H9 (cell line): Measurements from ENCODE around the gene PKNOX2. TPM values are rescaled to one million over a fixed set of nuclear protein-coding genes. Genes with fewer than 3 reads are reported as not detected.

Experiments used
- DNase-seq: peaks from one replicate; pipeline ENCODE4 v3.0.0-alpha.2; 2017
- H2AFZ ChIP-seq: one replicate; pipeline ENCODE4 v1.6.1; 2013; ENCODE audit warnings: mild to moderate bottlenecking, low read length, control low read depth, moderate library complexity
- H2AK5ac ChIP-seq: 2 replicates; pipeline ENCODE4 v1.6.1; 2013; ENCODE audit warnings: low read length, control low read depth, mixed read lengths; ENCODE audit not compliant: insufficient read length
- H2BK120ac ChIP-seq: one replicate; pipeline ENCODE4 v1.6.1; 2013; ENCODE audit warnings: low read depth, mild to moderate bottlenecking, low read length, control low read depth, inconsistent platforms; ENCODE audit not compliant: poor library complexity, severe bottlenecking
- H2BK12ac ChIP-seq: 2 replicates; pipeline ENCODE4 v1.6.1; 2013; ENCODE audit warnings: low read length, control low read depth, mixed read lengths, low read depth; ENCODE audit not compliant: insufficient read length
- H2BK15ac ChIP-seq: 2 replicates; pipeline ENCODE4 v1.6.1; 2013; ENCODE audit warnings: low read depth, low read length, control low read depth
- H2BK20ac ChIP-seq: one replicate; pipeline ENCODE4 v1.6.1; 2013; ENCODE audit warnings: low read depth, mild to moderate bottlenecking, low read length, control low read depth, inconsistent platforms; ENCODE audit not compliant: poor library complexity, severe bottlenecking
- H2BK5ac ChIP-seq: 2 replicates; pipeline ENCODE4 v1.6.1; 2013; ENCODE audit warnings: low read length, control low read depth, mixed read lengths; ENCODE audit not compliant: insufficient read length
- H3K14ac ChIP-seq: 2 replicates; pipeline ENCODE4 v1.6.1; 2013; ENCODE audit warnings: low read length, control low read depth; ENCODE audit not compliant: insufficient read depth
- H3K18ac ChIP-seq: 2 replicates; pipeline ENCODE4 v1.6.1; 2013; ENCODE audit warnings: low read depth, mild to moderate bottlenecking, mixed read lengths, low read length, control low read depth; ENCODE audit not compliant: insufficient read length
- H3K23ac ChIP-seq: 2 replicates; pipeline ENCODE4 v1.6.1; 2013; ENCODE audit warnings: low read length, control low read depth, mixed read lengths, low read depth; ENCODE audit not compliant: insufficient read length
- H3K23me2 ChIP-seq: 2 replicates; pipeline ENCODE4 v1.6.1; 2013; ENCODE audit warnings: low read depth, mild to moderate bottlenecking, mixed read lengths, low read length, control low read depth; ENCODE audit not compliant: insufficient read length, poor library complexity, severe bottlenecking
- H3K27ac ChIP-seq: 2 replicates; pipeline ENCODE4 v1.5.1; 2013; ENCODE audit warnings: low read length, control low read depth, mixed read lengths, low read depth; ENCODE audit not compliant: insufficient read length
- H3K27me3 ChIP-seq: 2 replicates; pipeline ENCODE4 v1.6.1; 2013; ENCODE audit warnings: low read length, control low read depth, inconsistent platforms; ENCODE audit not compliant: insufficient read depth
- H3K4ac ChIP-seq: 2 replicates; pipeline ENCODE4 v1.6.1; 2013; ENCODE audit warnings: low read depth, mild to moderate bottlenecking, control low read depth, inconsistent platforms, low read length, moderate library complexity
- H3K4me1 ChIP-seq: 2 replicates; pipeline ENCODE4 v1.6.1; 2013; ENCODE audit warnings: low read length, control low read depth, inconsistent platforms; ENCODE audit not compliant: insufficient read depth
- H3K4me2 ChIP-seq: 2 replicates; pipeline ENCODE4 v1.6.1; 2013; ENCODE audit warnings: low read length, control low read depth, mixed read lengths; ENCODE audit not compliant: insufficient read length, insufficient read depth
- H3K56ac ChIP-seq: 2 replicates; pipeline ENCODE4 v1.6.1; 2013; ENCODE audit warnings: low read depth, mild to moderate bottlenecking, mixed read lengths, low read length, control low read depth; ENCODE audit not compliant: insufficient read length
- H3K79me1 ChIP-seq: 2 replicates; pipeline ENCODE4 v1.6.1; 2013; ENCODE audit warnings: low read depth, mild to moderate bottlenecking, moderate library complexity, low read length, control low read depth, inconsistent platforms; ENCODE audit not compliant: insufficient read depth, poor library complexity, severe bottlenecking
- H3K79me2 ChIP-seq: 2 replicates; pipeline ENCODE4 v1.6.1; 2013; ENCODE audit warnings: low read length, control low read depth, inconsistent platforms; ENCODE audit not compliant: insufficient read depth
- H3K9ac ChIP-seq: 2 replicates; pipeline ENCODE4 v1.6.1; 2013; ENCODE audit warnings: low read length, control low read depth, mixed read lengths; ENCODE audit not compliant: insufficient read length; ENCODE audit errors: extremely low read depth
- H3K9me3 ChIP-seq: one replicate; pipeline ENCODE4 v1.6.1; 2013; ENCODE audit warnings: low read depth, low read length, inconsistent platforms; ENCODE audit not compliant: control insufficient read depth
- H3T11ph ChIP-seq: one replicate; pipeline ENCODE4 v1.6.1; 2013; ENCODE audit warnings: mild to moderate bottlenecking, low read length, control low read depth, inconsistent platforms
- H4K20me1 ChIP-seq: one replicate; pipeline ENCODE4 v1.6.1; 2013; ENCODE audit not compliant: control insufficient read depth, insufficient read length, insufficient read depth
- H4K5ac ChIP-seq: 2 replicates; pipeline ENCODE4 v1.6.1; 2013; ENCODE audit warnings: low read depth, mild to moderate bottlenecking, mixed read lengths, low read length, control low read depth; ENCODE audit not compliant: insufficient read length
- H4K8ac ChIP-seq: replicated peaks from 2 replicates; pipeline ENCODE4 v1.6.1; 2013; ENCODE audit warnings: low read length, control low read depth, mixed read lengths, low read depth; ENCODE audit not compliant: insufficient read length
- H4K91ac ChIP-seq: 2 replicates; pipeline ENCODE4 v1.6.1; 2013; ENCODE audit warnings: low read depth, mild to moderate bottlenecking, moderate library complexity, mixed read lengths, low read length, control low read depth; ENCODE audit not compliant: insufficient read length
- H3K27ac Mint-ChIP-seq, 3 experiments: 2 replicates in 2 of 3; 3 replicates in 1 of 3; pipeline ENCODE4 v1.8.0; 2020 to 2021; ENCODE audit warnings: mixed read lengths in 3 of 3, mild to moderate bottlenecking in 1 of 3, moderate library complexity in 1 of 3
- H3K27me3 Mint-ChIP-seq: 2 replicates; pipeline ENCODE4 v1.8.0; 2021; ENCODE audit warnings: low read depth, mild to moderate bottlenecking, moderate library complexity, mixed read lengths
- H3K36me3 Mint-ChIP-seq, 3 experiments: 2 replicates in 2 of 3; 3 replicates in 1 of 3; pipeline ENCODE4 v1.8.0; 2020 to 2021; ENCODE audit warnings: low read depth in 3 of 3, mixed read lengths in 3 of 3; ENCODE audit not compliant: insufficient read depth in 1 of 3
- H3K4me1 Mint-ChIP-seq, 2 experiments: 2 replicates each; pipeline ENCODE4 v1.8.0; 2020; ENCODE audit warnings: mixed read lengths in 2 of 2
- H3K4me3 Mint-ChIP-seq, 2 experiments: 2 replicates in 1 of 2; 3 replicates in 1 of 2; pipeline ENCODE4 v1.8.0; 2020 to 2021; ENCODE audit warnings: mild to moderate bottlenecking in 2 of 2, mixed read lengths in 2 of 2, moderate library complexity in 1 of 2
- H3K9me3 Mint-ChIP-seq, 2 experiments: 2 replicates in 1 of 2; 3 replicates in 1 of 2; pipeline ENCODE4 v1.8.0; 2020; ENCODE audit warnings: mild to moderate bottlenecking in 2 of 2, mixed read lengths in 2 of 2, moderate library complexity in 1 of 2
- WGBS: extraction: QIAGEN DNeasy Blood & Tissue Kit; methylation state at CpG from one replicate; pipeline ENCODE4 v1.1.7; 2013; ENCODE audit warnings: missing lambda C conversion rate, low lambda C conversion rate, mixed read lengths; ENCODE audit not compliant: insufficient read length; ENCODE audit errors: extremely low coverage; 5-methylcytosine and 5-hydroxymethylcytosine counted together
- total RNA-seq: library from RNA; stranded (reverse); gene quantifications from 2 replicates; pipeline ENCODE4 v1.2.1, GENCODE V29; 2021
- TF ChIP-seq, protein P1 (sequence below): fragments of 200-600 bp; sonication (generic); conservative IDR thresholded peaks from 3 replicates; pipeline ENCODE4 v1.8.0; 2021; ENCODE audit warnings: antibody characterized with exemption, mild to moderate bottlenecking

PKNOX2 gene
- total RNA-seq, 1 experiment from 2014 or later: 1.3 TPM

GRCh38 chr11:125388611-125389010 lies 224.1 kb downstream of the PKNOX2 start:
- H2BK120ac ChIP-seq: no peak overlapping the region
- no peak overlapping the region for H3K4ac ChIP-seq
- no peak overlapping the region for H3K14ac ChIP-seq
- no peak overlapping the region for H3K27ac ChIP-seq
- H2BK12ac ChIP-seq: no peak overlapping the region
- no peak overlapping the region for H2AFZ ChIP-seq
- no peaks in the 10 kb centered on the region for H4K20me1 ChIP-seq
- H2BK5ac ChIP-seq: no peak overlapping the region
- H3K9me3 ChIP-seq: no peaks in the 10 kb centered on the region
- no peak overlapping the region for H3K23ac ChIP-seq
- no peak overlapping the region for H3K4me2 ChIP-seq
- H4K8ac ChIP-seq: no peak overlapping the region
- H3K27me3 ChIP-seq: no peaks in the 10 kb centered on the region
- WGBS: no CpG with 5 or more reads among the region's 7 CpGs
- H2BK20ac ChIP-seq: no peak overlapping the region
- no peak for DNase-seq
- no peak overlapping the region for H4K5ac ChIP-seq
- H3K36me3 Mint-ChIP-seq: peaks cover 0 to 4% (median 0%) of the 10 kb centered on the region in 3 experiments; a peak in 1 of 7 replicates
- H3K56ac ChIP-seq: no peak overlapping the region
- TF ChIP-seq, protein P1, sequence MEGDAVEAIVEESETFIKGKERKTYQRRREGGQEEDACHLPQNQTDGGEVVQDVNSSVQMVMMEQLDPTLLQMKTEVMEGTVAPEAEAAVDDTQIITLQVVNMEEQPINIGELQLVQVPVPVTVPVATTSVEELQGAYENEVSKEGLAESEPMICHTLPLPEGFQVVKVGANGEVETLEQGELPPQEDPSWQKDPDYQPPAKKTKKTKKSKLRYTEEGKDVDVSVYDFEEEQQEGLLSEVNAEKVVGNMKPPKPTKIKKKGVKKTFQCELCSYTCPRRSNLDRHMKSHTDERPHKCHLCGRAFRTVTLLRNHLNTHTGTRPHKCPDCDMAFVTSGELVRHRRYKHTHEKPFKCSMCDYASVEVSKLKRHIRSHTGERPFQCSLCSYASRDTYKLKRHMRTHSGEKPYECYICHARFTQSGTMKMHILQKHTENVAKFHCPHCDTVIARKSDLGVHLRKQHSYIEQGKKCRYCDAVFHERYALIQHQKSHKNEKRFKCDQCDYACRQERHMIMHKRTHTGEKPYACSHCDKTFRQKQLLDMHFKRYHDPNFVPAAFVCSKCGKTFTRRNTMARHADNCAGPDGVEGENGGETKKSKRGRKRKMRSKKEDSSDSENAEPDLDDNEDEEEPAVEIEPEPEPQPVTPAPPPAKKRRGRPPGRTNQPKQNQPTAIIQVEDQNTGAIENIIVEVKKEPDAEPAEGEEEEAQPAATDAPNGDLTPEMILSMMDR: no peak
- H2BK15ac ChIP-seq: no peak overlapping the region
- H3K79me2 ChIP-seq: no peaks in the 10 kb centered on the region
- H3K4me3 Mint-ChIP-seq: no peak overlapping the region
- no peaks in the 10 kb centered on the region for H3K27me3 Mint-ChIP-seq
- peaks cover 34 to 39% of the 10 kb centered on the region in 2 experiments for H3K4me1 Mint-ChIP-seq
- H3T11ph ChIP-seq: no peak overlapping the region
- H3K4me1 ChIP-seq: peaks cover 11% of the 10 kb centered on the region; the same call in 1 of the 2 replicates
- no peaks in the 10 kb centered on the region for H3K23me2 ChIP-seq
- no peak overlapping the region for H3K9ac ChIP-seq
- H3K79me1 ChIP-seq: no peaks in the 10 kb centered on the region
- H3K9me3 Mint-ChIP-seq: no peaks in the 10 kb centered on the region
- H4K91ac ChIP-seq: no peak overlapping the region
- no peak overlapping the region for H2AK5ac ChIP-seq
- no peak overlapping the region for H3K27ac Mint-ChIP-seq
- H3K18ac ChIP-seq: no peak overlapping the region
